RWPE1 (cell line): Measurements from ENCODE around the gene CTTNBP2.

ENCODE experiments used
- CTCF ChIA-PET: fragments of 350-600 bp; sonication (Branson Sonifier 250); formaldehyde crosslinking; extraction: SDS; loops from one replicate; lab custom pipeline; 2021; lab: Yijun Ruan, JAX
- POLR2A ChIA-PET: fragments of 400-600 bp; formaldehyde crosslinking; extraction: SDS; loops from one replicate; lab custom pipeline; 2020; ENCODE audit warnings: antibody characterized with exemption; ENCODE audit not compliant: low non-redundant PET; lab: Yijun Ruan, JAX
- DNase-seq: peaks from one replicate; pipeline ENCODE4 v3.0.0; 2012; ENCODE audit warnings: low spot score
- H3K27ac ChIP-seq: fragments of 450-650 bp; 2 replicates; pipeline ENCODE4 v1.5.1; 2017
- CTCF ChIP-seq: fragments of 450-650 bp; conservative IDR thresholded peaks from 2 replicates; pipeline ENCODE4 v1.5.1; 2017; ENCODE audit warnings: low read depth, mild to moderate bottlenecking

Gene CTTNBP2

GRCh38 chr7:117667456-117667855 is 205.8 kb downstream of the CTTNBP2 start:
- ChIA-PET CTCF (no interaction called here), POLR2A (no interaction called here)
- no peak for DNase-seq
- TF ChIP-seq CTCF, result no peak
- no peak overlapping the region for H3K27ac ChIP-seq

- no peak for DNase-seq
- no peak overlapping the region for H3K27ac ChIP-seq
- POLR2A ChIA-PET, result no interaction called here
- TF ChIP-seq CTCF, result no peak
- CTCF ChIA-PET, result interaction anchor here (0.6 kb wide), 1 partner anchor 207 kb away, joined by 3 read pairs; no protein-coding TSS in a partner anchor
Observed at GRCh38 chr7:117666689-117667088, 206.6 kb downstream of the CTTNBP2 start.

- DNase-seq, result no peak
- no peak for TF ChIP-seq CTCF
- CTCF ChIA-PET, result interaction anchor here (0.6 to 0.7 kb wide), 2 partner anchors 36 to 206 kb away, joined by 3 to 4 read pairs; no protein-coding TSS in a partner anchor
- no peak overlapping the region for H3K27ac ChIP-seq
- POLR2A ChIA-PET, result no interaction called here
Observed at GRCh38 chr7:117666031-117666430, 207.2 kb downstream of the CTTNBP2 start.

- H3K27ac ChIP-seq, result no peak overlapping the region
- CTCF ChIA-PET, result no interaction called here
- DNase-seq, result no peak
- TF ChIP-seq CTCF, result no peak
- POLR2A ChIA-PET, result no interaction called here
Observed at GRCh38 chr7:117665368-117665767, 207.9 kb downstream of the CTTNBP2 start.

GRCh38 chr7:117664047-117664446 is 209.2 kb downstream of the CTTNBP2 start:
- POLR2A ChIA-PET, result no interaction called here
- CTCF ChIA-PET, result no interaction called here
- H3K27ac ChIP-seq, result no peak overlapping the region
- no peak for DNase-seq
- no peak for TF ChIP-seq CTCF

- POLR2A ChIA-PET, result no interaction called here
- CTCF ChIA-PET, result interaction anchor here (0.5 to 0.9 kb wide), 2 partner anchors 171 to 186 kb away, joined by 3 to 6 read pairs; no protein-coding TSS in a partner anchor
- DNase-seq, result no peak
- no peak overlapping the region for H3K27ac ChIP-seq
- TF ChIP-seq CTCF, result no peak
Observed at GRCh38 chr7:117661328-117661727, 211.9 kb downstream of the CTTNBP2 start.
